Transverse colon (tissue), 4 donors: Measurements from ENCODE around the gene NEK2.
"Not testable (repeated sequence)": the region's sequence is repeated elsewhere in the genome, so short reads cannot be mapped to it uniquely, and the experiment has no call there.

Experiments used
- CTCF ChIP-seq, 5 experiments: fragments of 200-600 bp in 3 of 5; fragments of 450-650 bp in 2 of 5; sonication (generic) in 3 of 5; IDR thresholded peaks; 1 replicate in 2 of 5; 2 replicates in 3 of 5; pipeline ENCODE4 v1.5.1; 2016 to 2017; ENCODE audit warnings: antibody characterized with exemption in 5 of 5, inconsistent platforms in 3 of 5, mild to moderate bottlenecking in 2 of 5, moderate library complexity in 1 of 5
- EP300 ChIP-seq: sonication (generic); formaldehyde crosslinking; IDR thresholded peaks from one replicate; pipeline ENCODE4 v1.6.1; 2017; ENCODE audit warnings: antibody characterized with exemption, low read depth
- POLR2A ChIP-seq: fragments of 450-650 bp; IDR thresholded peaks from one replicate; pipeline ENCODE4 v1.6.1; 2016; ENCODE audit warnings: antibody characterized with exemption, mild to moderate bottlenecking, moderate library complexity
- POLR2AphosphoS5 ChIP-seq, 3 donors: sonication (generic); formaldehyde crosslinking; IDR thresholded peaks; one replicate each; pipeline ENCODE4 v1.6.1; 2016; ENCODE audit warnings: antibody characterized with exemption in 3 of 3

- TF ChIP-seq POLR2AphosphoS5 (IDR thresholded peaks at IDR 0.05); CTCF (IDR thresholded peaks at IDR 0.05); POLR2A; EP300: not testable (repeated sequence)
These were observed 49.6 kb downstream of the NEK2 start for GRCh38 chr1:211625866-211626265.
